Measurements from ENCODE around the gene SETDB1. TPM values are rescaled to one million over a fixed set of nuclear protein-coding genes. Genes with fewer than 3 reads are reported as not detected.

Gene SETDB1
- total and polyA plus RNA-seq, 2 of the 13 experiments (the other 11 are each of a cell fraction or from before 2014, with no cell fraction given), result 33.1 to 34.6 TPM

DNA sequence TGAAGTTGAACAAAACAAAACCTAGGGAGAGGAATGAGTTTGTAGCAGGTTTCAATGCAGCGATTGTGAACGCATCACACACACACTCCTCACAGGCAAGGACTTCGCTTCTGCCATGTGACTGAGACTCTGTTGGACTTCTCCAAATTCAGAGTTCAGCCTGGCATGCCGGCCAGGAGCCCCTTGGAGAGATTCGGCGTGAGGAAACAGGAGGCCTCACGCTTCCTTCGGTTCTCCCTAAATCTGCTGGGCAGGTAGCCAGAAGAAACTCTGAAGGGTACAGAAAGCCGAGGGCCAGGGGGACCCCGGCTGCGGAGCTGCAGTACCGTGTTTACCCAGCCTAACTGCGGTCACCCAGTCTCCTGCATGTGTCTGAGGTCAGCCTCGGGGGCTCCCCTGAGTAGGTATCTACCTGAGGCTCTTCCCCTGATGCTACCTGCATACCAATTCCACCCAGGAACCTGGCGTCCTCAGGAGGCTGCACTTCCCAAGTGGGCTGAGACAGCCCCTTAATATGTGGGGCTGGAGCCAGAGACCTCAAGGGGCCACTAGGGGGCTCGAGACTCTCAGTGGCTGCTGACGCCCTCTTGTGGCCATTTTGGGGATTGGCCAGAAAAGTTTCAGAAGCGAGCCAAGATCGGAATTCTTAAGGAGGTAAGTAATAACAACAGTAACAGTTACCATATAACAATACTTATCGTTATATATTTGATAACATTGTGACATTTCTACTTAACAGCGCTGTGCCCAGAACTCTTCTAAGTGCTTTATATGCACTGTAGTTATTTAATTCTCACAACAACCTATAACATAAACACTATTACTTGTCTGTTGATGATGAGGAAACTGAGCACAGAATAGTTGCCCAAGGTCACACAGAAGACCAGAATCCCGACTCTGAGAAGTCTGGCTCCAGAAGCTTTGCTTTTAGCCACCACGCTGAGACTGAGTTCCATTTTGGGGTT, 53.2 kb downstream of the SETDB1 start (continued):
- TF ChIP-seq, protein P1, sequence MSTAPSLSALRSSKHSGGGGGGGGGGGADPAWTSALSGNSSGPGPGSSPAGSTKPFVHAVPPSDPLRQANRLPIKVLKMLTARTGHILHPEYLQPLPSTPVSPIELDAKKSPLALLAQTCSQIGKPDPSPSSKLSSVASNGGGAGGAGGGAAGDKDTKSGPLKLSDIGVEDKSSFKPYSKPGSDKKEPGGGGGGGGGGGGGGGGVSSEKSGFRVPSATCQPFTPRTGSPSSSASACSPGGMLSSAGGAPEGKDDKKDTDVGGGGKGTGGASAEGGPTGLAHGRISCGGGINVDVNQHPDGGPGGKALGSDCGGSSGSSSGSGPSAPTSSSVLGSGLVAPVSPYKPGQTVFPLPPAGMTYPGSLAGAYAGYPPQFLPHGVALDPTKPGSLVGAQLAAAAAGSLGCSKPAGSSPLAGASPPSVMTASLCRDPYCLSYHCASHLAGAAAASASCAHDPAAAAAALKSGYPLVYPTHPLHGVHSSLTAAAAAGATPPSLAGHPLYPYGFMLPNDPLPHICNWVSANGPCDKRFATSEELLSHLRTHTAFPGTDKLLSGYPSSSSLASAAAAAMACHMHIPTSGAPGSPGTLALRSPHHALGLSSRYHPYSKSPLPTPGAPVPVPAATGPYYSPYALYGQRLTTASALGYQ (CRISPR knock-in tag; IDR thresholded peaks at IDR 0.05), result no peak
- TF ChIP-seq ZNF776 (CRISPR knock-in tag; IDR thresholded peaks at IDR 0.05) (no peak), ZBTB38 (CRISPR knock-in tag; IDR thresholded peaks at IDR 0.05) (no peak), ZNF772 (CRISPR knock-in tag; IDR thresholded peaks at IDR 0.05) (no peak), SP4 (CRISPR knock-in tag; IDR thresholded peaks at IDR 0.05) (no peak), ZEB1 (IDR thresholded peaks at IDR 0.05; ENCODE audit: insufficient replicate concordance, low read depth) (peak; percentile 64), JUNB (CRISPR knock-in tag; IDR thresholded peaks at IDR 0.05; ENCODE audit: borderline replicate concordance) (no peak), ZNF773 (CRISPR knock-in tag; IDR thresholded peaks at IDR 0.05; ENCODE audit: borderline replicate concordance) (no peak), TARDBP (CRISPR knock-in tag; IDR thresholded peaks at IDR 0.05) (no peak), ZSCAN9 (CRISPR knock-in tag; IDR thresholded peaks at IDR 0.05; ENCODE audit: borderline replicate concordance) (peak; percentile 58; the same call in 1 of the 2 replicates), ZNF430 (CRISPR knock-in tag; IDR thresholded peaks at IDR 0.05) (no peak), NFIC (IDR thresholded peaks at IDR 0.05; ENCODE audit: low read length) (no peak), ZNF160 (CRISPR knock-in tag; IDR thresholded peaks at IDR 0.05) (no peak), ZFX (CRISPR knock-in tag; IDR thresholded peaks at IDR 0.05; ENCODE audit: low read depth) (no peak), ZNF841 (CRISPR knock-in tag; IDR thresholded peaks at IDR 0.05; ENCODE audit: borderline replicate concordance) (no peak), ONECUT2 (CRISPR knock-in tag; IDR thresholded peaks at IDR 0.05) (no peak), CENPT (CRISPR knock-in tag; IDR thresholded peaks at IDR 0.05; ENCODE audit: low read depth) (no peak), NFE2L1 (CRISPR knock-in tag; IDR thresholded peaks at IDR 0.05; ENCODE audit: borderline replicate concordance) (no peak)
- TF ChIP-seq, protein P2, sequence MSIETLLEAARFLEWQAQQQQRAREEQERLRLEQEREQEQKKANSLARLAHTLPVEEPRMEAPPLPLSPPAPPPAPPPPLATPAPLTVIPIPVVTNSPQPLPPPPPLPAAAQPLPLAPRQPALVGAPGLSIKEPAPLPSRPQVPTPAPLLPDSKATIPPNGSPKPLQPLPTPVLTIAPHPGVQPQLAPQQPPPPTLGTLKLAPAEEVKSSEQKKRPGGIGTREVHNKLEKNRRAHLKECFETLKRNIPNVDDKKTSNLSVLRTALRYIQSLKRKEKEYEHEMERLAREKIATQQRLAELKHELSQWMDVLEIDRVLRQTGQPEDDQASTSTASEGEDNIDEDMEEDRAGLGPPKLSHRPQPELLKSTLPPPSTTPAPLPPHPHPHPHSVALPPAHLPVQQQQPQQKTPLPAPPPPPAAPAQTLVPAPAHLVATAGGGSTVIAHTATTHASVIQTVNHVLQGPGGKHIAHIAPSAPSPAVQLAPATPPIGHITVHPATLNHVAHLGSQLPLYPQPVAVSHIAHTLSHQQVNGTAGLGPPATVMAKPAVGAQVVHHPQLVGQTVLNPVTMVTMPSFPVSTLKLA (IDR thresholded peaks at IDR 0.05), result no peak
- TF ChIP-seq, protein P3, sequence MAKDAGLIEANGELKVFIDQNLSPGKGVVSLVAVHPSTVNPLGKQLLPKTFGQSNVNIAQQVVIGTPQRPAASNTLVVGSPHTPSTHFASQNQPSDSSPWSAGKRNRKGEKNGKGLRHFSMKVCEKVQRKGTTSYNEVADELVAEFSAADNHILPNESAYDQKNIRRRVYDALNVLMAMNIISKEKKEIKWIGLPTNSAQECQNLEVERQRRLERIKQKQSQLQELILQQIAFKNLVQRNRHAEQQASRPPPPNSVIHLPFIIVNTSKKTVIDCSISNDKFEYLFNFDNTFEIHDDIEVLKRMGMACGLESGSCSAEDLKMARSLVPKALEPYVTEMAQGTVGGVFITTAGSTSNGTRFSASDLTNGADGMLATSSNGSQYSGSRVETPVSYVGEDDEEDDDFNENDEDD (CRISPR knock-in tag; IDR thresholded peaks at IDR 0.05; ENCODE audit: borderline replicate concordance), result no peak
- TF ChIP-seq, protein P4, sequence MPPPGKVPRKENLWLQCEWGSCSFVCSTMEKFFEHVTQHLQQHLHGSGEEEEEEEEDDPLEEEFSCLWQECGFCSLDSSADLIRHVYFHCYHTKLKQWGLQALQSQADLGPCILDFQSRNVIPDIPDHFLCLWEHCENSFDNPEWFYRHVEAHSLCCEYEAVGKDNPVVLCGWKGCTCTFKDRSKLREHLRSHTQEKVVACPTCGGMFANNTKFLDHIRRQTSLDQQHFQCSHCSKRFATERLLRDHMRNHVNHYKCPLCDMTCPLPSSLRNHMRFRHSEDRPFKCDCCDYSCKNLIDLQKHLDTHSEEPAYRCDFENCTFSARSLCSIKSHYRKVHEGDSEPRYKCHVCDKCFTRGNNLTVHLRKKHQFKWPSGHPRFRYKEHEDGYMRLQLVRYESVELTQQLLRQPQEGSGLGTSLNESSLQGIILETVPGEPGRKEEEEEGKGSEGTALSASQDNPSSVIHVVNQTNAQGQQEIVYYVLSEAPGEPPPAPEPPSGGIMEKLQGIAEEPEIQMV (CRISPR knock-in tag; IDR thresholded peaks at IDR 0.05; ENCODE audit: low read depth), result no peak
- TF ChIP-seq, protein P5, sequence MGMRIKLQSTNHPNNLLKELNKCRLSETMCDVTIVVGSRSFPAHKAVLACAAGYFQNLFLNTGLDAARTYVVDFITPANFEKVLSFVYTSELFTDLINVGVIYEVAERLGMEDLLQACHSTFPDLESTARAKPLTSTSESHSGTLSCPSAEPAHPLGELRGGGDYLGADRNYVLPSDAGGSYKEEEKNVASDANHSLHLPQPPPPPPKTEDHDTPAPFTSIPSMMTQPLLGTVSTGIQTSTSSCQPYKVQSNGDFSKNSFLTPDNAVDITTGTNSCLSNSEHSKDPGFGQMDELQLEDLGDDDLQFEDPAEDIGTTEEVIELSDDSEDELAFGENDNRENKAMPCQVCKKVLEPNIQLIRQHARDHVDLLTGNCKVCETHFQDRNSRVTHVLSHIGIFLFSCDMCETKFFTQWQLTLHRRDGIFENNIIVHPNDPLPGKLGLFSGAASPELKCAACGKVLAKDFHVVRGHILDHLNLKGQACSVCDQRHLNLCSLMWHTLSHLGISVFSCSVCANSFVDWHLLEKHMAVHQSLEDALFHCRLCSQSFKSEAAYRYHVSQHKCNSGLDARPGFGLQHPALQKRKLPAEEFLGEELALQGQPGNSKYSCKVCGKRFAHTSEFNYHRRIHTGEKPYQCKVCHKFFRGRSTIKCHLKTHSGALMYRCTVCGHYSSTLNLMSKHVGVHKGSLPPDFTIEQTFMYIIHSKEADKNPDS (CRISPR knock-in tag; IDR thresholded peaks at IDR 0.05), result no peak
